Activated gamma-delta T cell (primary cell): Measurements from ENCODE around the gene ADAM12.

Experiments used
- DNase-seq: peaks from one replicate; lab custom pipeline; 2025; lab: John Stamatoyannopoulos, UW

The ADAM12 gene

GRCh38 chr10:126212738-126213137 lies 175.5 kb downstream of the ADAM12 start:
- no peak for DNase-seq

GRCh38 chr10:126210051-126210651 lies 178.1 kb downstream of the ADAM12 start:
- DNase-seq = no peak

- no peak for DNase-seq
Observed at GRCh38 chr10:126209451-126209850, 178.8 kb downstream of the ADAM12 start.

GRCh38 chr10:126208726-126209302 lies 179.5 kb downstream of the ADAM12 start:
- DNase-seq = no peak

- DNase-seq = no peak
Observed at GRCh38 chr10:126207851-126208250, 180.4 kb downstream of the ADAM12 start.

- no peak for DNase-seq
Observed at GRCh38 chr10:126207313-126207771, 180.9 kb downstream of the ADAM12 start.

GRCh38 chr10:126205486-126206205 lies 182.6 kb downstream of the ADAM12 start:
- no peak for DNase-seq

- no peak for DNase-seq
Observed at GRCh38 chr10:126204320-126204719, 184.0 kb downstream of the ADAM12 start.

GRCh38 chr10:126203746-126204145 lies 184.5 kb downstream of the ADAM12 start:
- DNase-seq = no peak

- DNase-seq = no peak
Observed at GRCh38 chr10:126201603-126202002, 186.7 kb downstream of the ADAM12 start.

- no peak for DNase-seq
Observed at GRCh38 chr10:126199221-126199998, 188.9 kb downstream of the ADAM12 start.

GRCh38 chr10:126198681-126199080 lies 189.6 kb downstream of the ADAM12 start:
- no peak for DNase-seq

- DNase-seq = no peak
Observed at GRCh38 chr10:126197036-126197543, 191.2 kb downstream of the ADAM12 start.

GRCh38 chr10:126196281-126196680 lies 192.0 kb downstream of the ADAM12 start:
- no peak for DNase-seq

GRCh38 chr10:126191192-126191591 lies 197.1 kb downstream of the ADAM12 start:
- DNase-seq = no peak

- DNase-seq = no peak
Observed at GRCh38 chr10:126188679-126189200, 199.5 kb downstream of the ADAM12 start.

GRCh38 chr10:126187399-126187798 lies 200.9 kb downstream of the ADAM12 start:
- DNase-seq = no peak

- DNase-seq = no peak
Observed at GRCh38 chr10:126186766-126187165, 201.5 kb downstream of the ADAM12 start.

GRCh38 chr10:126185676-126186447 lies 202.4 kb downstream of the ADAM12 start:
- DNase-seq = no peak

GRCh38 chr10:126181626-126182025 lies 206.7 kb downstream of the ADAM12 start:
- DNase-seq = no peak

- no peak for DNase-seq
Observed at GRCh38 chr10:126179637-126180036, 208.6 kb downstream of the ADAM12 start.
